ENCODE results near the gene IFIT1B.
"Not testable (repeated sequence)": the region's sequence is repeated elsewhere in the genome, so short reads cannot be mapped to it uniquely, and the experiment has no call there.

Gene IFIT1B

DNA sequence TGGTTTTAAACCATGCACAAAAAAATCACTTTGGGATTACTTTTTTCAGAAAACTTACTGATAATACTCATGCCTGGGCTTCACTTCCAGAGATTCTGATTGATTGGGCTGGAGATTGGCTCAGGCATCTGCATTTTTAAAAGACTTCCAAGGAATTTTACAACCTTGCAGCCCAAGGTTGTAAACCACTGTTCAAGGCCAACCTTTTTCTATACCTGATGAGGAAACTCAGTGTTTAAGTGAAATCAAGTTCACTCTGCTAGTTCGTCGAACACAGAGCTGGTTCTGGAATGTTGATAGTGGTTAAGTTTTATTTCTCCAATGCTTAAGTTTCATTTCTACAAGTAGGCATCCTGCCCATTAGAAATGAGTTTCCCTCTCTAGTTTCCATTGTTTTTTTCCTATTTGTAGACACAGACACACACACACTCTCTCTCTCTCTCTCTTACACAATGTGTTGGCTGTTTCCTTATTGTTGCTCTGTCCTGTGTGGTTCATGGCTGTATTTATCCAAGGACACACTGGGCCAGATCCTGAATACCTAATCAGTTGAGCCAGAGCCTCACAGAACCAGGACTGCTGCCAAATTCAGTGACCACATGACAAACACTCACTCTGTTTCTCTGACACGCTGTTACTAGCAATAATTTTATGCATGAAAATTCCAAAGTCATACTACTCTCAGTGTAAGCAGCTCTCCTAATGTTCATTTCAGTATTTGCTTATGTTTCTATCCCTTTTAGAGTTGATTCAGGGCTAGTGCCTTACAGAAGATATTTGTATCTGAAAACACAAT, 3.7 kb upstream of the IFIT1B start:
- no peak for DNase-seq (ENCODE audit: low read depth in 1 of 2, low spot score in 1 of 2)

DNA sequence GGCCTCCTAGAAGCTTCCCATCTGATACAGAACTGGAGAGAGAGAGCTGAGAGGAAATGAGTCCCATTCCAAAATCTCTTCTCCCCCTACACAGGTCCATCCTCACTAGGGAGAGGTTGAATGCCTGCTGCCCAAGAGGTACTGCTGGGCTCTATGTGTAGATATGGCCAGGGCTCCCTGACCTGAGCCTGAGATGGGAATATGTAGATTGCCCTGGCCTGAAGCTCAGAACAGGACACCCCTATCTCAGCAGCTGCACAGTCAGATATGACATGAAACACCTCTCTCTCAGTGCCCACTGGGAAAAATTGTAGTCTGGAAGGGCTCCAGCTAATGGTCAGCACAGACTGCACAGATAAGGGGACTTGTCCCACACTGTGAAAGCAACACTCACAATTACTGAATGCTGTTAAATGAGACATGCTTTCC, 3.1 kb upstream of the IFIT1B start:
- no peak for DNase-seq (ENCODE audit: low read depth in 1 of 2, low spot score in 1 of 2)

DNA sequence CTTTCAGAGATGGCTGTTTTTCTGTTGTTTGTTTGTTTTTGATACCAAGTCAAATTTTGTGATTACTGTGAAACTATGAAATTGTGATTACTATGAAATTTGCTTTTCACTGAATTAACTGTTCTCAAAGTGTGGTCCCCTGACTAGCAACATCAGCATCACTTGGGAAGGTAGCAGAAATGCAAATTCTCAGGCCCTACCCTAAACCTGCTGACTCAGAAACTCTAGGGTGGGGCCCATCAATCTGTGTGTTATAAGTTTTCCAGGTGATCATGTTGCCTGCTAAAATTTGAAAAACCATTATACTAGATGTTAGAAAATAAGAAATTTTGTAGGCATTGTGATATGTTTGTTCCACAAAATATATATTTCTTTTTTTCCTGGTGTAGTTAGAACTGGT, 1.2 kb downstream of the IFIT1B start:
- DNase-seq (ENCODE audit: low read depth in 1 of 2, low spot score in 1 of 2), result no peak

DNA sequence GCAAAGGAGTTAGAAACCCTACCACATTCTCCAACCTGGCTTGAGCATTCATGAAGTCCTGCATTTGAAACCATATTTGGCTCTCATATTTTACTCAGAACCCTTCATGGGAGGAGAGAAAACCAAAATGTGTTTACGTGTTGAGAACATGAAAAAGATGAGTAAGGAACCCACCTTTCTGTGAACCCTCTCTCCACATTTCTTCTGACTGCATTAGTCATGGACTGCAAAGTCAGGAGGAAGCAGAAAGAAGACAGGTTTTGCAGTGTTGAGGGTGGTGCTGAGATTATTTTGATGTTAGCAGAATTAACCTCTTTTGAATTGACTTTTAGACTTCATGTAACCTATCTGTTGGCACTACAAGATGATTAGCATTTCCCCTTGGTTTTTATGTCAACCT, 4.9 kb downstream of the IFIT1B start:
- no peak for DNase-seq (ENCODE audit: low read depth in 1 of 2, low spot score in 1 of 2)

DNA sequence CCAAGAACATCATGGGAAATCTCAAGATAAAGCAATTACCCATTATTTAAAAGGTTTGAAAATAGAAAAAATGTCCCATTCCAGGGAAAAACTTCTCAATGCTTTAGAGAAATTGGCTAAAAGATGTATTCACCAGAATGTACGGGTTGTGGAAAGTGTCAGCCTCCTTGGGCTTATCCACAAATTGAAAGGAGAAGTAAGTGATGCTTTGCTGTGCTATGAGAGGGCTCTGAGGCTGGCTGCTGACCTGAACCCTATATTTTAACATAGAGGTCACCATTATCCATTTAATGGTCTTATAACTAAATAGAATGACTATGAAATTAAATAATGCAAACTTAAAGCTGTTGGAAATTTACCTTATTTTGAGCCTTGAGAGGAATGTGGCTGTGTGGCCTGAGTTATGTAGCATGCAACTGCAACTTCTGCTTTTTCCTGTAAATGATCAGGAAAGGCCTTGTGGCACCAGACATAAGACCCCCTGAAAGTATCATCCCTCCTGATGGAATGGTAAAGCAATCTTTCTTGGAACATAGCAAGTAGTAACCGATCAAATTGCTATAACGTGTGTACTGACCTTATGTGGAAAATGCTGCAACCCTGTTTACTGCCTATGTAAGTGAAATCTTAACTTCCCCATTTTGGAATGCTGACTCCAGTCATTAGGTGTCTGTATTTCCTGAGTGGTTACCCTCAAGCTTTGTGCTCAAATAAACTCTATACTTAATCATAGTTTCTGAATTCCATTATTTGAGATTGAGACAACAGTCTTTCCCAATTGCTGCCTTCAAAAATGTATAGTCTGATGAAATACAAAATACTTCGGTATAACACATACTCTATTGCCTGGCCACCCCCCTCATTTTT, 6.9 kb downstream of the IFIT1B start:
- no peak for DNase-seq (ENCODE audit: low read depth in 1 of 2, low spot score in 1 of 2)

DNA sequence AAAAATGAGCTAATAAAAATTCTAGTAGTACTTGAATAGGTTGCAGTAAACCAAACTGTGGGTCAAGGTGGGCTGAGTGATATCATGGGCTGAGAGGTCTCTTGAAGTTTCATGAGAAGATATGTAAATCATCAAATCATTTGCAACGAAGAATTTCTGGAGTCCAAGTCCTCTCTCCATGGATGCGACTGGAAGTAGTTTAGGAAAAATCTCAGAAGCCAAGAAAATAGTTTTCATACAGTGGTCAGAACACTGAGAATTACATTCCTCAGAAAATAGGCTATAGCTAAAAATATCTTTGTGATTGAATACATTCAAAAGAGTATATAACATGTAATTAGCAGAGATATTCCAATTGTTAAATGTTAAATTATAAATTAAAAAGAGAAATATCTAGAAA, 10.9 kb downstream of the IFIT1B start:
- DNase-seq (ENCODE audit: low read depth in 1 of 2, low spot score in 1 of 2), result no peak

DNA sequence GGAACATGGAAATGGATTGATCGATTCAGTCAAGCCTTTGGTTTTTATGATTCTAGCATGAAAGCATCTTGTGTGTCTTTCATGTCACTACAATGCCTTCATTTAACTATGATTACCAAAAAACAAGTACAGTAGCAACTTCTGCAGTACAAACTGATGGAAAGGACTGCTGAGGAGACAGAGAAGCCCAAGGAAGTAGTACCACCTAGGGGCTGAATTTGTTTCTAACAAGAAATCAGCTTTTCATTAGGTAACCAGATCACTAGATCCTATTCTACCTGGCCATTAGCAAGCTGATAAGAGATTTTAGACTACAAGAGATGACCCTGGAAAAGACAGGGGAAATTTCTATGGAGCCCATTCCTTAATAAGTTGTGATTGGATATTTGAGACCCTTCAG, 11.4 kb downstream of the IFIT1B start:
- DNase-seq (ENCODE audit: low read depth in 1 of 2, low spot score in 1 of 2), result no peak

DNA sequence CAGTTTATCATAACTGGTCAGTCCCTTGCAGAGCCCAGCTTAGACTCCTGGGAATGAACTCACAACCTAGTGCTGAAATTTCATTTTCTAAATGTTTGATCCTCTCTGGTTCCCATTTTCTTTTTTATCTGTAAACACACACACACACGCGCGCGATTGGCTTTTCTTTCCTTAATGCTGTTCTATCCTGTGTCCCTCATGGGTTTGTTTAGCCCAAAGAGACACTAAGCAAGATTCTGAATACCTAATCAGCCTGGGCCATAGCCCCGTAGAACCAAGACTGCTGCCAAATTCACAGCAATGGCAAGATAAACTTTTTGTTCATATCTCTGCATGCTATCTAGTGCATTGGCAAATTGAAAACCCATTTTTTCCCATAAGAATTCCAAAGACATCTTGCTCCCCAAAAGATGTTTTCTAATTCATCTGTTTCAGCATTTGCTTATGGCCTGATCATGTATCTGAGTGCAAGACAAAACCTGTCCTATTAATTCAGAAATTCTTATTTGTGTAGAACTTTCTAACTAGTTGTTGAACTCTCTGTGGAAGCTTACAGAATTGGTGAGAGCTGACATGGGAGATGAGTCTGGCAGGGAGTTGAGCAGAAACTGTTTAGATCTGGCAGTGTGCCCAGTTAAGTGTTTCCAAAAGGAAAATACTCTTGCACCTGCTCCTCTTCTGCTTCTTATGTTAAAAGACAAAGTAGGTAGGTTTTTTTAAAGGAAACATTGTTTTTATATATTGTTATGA, 12.8 kb downstream of the IFIT1B start:
- no peak for DNase-seq (ENCODE audit: low read depth in 1 of 2, low spot score in 1 of 2)

DNA sequence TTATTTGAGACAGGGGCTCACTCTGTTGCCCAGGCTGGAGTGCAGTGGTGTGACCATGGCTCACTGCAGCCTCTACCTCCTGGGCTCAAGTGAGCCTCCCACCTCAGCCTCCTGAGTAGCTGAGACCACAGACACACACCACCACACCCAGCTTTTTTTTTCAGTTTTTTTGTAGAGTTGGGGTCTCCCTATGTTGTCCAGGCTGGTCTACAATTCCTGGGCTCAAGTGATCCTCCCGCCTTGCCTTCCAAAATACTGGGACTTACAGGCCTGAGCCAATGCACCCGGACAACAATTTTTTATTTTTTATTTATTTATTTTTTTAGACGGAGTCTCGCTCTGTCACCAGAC, 13.3 kb downstream of the IFIT1B start:
- DNase-seq (ENCODE audit: low read depth in 1 of 2, low spot score in 1 of 2), result not testable (repeated sequence)

DNA sequence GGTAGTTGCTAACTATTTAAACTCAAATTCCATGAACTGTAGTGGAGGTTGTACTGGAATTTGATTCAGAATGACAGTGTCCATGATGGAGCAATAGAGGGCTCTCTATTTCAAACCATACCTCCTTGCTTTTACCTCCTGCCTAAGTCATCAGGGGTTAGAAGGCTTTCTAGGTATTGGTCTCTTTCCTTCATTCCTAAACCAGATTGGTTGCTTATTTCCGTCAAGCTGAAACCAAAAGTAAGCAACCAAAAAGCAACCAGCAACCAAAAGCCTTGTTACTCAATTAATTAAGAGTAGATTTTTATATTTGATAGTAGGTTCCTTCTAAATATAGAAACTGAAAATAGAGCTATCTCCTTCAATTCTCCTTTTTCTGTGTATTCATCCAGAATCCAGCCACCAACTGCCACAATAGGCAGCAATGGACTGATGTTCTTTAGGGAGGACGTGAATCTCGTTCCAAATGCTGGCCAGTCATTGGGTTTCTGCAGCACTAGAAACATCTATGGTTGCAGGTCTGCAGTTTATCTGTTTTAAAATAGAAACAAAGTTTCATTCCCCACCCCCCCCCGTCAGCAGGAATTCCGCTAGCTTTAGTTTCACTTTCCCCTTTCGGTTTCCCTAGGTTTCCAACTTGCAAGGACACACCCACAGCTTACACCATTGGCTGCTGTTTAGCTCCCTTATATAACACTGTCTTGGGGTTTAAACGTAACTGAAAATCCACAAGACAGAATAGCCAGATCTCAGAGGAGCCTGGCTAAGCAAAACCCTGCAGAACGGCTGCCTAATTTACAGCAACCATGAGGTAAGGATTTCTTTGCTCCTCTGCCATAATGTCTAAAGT, 14.3 kb downstream of the IFIT1B start, which contains the start of gene IFIT1:
TSS of gene IFIT1 (plus strand) at position 717 of the 850 bp plus-strand sequence. CDS start at position 807, 90 bp downstream.
- no peak for DNase-seq (ENCODE audit: low read depth in 1 of 2, low spot score in 1 of 2)

DNA sequence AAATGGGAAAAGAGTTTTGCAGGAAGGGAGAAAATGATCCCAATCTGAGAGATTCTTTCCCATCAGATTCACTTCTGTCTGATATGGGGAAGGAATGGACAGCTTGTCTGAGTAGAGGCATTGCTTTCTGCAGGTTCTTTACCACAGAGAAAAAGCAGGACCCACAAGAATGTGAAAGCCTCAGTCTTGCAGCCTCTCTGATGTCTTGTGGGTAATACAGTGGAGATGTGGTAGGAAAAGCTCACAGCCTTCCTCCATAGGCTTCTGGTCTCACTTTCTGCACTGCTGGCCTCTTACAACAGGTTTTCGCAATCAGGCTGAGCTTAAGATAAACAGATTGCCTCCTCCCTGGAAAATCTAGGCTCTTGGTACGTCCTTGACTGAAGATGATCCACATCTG, 15.1 kb downstream of the IFIT1B start:
- no peak for DNase-seq (ENCODE audit: low read depth in 1 of 2, low spot score in 1 of 2)

DNA sequence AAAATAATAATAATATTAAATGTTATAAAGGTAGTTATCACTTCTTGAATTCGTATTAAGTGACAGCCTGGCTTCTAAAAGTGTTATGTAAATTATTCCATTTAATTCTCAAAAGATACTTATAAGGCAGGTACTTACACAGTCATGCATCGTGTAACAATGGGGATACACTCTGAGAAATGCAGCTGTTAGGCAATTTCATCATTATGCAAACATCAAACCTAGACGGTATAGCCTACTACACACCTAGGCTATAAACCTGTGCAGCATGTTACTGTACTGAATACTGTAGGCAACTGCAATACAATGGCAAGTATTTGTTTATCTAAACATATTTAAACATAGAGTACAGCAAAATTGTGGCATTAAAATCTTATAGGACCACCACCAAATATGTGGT, 16.0 kb downstream of the IFIT1B start:
- DNase-seq (ENCODE audit: low read depth in 1 of 2, low spot score in 1 of 2), result no peak

DNA sequence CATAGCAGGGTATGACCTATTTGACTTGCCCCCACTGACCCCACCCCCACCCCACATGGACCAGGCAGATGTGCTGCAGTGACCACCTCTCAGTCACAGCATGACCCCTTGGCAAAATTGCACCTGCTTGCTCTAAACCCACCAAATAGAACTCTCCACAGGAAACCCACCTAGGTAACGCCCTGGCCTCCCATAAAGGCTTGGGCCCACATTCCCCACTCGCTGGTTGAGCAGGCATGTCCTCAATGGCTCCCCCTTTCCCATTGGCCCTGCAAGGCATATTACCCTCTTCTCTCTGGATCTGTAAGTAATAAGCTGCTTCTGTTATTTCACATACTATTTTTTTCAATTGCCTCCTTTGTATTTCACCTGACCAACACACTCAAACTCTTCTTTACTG, 17.3 kb downstream of the IFIT1B start:
- DNase-seq (ENCODE audit: low read depth in 1 of 2, low spot score in 1 of 2), result no peak

DNA sequence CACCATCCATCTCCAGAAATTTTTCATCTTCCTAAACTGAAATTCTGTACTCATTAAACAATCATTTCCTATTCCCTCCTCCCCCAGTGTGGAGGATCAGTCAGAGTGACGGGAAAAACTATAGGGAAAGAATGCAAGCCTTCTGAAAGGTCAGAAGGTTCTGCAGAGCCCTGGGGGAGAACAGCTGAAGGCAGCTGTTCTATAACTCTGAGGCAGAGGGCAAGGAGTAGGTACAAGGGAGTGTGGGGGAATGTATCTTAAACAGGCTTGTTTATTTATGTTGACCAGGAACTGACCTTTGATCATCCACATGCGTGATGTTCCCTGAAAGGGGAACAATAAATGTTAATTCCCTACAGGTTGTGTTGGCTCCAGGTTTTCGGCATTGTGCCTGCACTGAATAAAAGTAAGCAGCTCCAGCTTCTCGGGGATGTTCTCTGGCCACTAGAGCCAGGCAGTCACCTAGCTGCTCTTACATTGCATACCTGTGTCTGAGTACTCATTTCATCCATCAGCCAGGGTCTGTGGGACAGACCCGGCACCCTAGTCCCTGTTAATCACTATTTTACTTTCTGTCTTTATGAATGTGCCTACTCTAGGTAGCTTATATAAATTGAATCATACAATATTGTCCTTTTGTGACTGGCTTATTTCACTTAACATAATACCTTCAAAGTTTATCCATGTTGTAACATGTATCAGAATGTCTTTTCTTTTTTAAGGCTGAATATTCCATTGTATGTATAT, 20.3 kb downstream of the IFIT1B start:
- no peak for DNase-seq (ENCODE audit: low read depth in 1 of 2, low spot score in 1 of 2)

DNA sequence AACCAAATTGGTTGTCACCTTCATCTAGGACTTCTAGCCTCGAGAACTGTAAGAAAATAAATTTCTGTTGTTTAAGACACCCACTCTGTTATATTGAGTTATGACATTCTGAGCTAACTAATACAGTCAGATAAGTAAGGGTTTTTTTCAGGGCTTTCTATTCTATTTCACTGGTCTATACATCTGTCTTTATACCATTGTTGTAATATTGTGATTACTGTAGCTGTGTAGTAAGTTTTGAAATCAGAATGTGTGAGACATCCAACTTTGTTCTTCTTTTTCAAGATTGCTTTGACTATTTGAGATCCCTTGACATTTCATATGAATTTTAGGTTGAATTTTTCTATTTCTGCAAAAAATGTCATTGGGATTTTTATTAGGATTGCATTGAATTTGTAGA, 22.1 kb downstream of the IFIT1B start:
- no peak for DNase-seq (ENCODE audit: low read depth in 1 of 2, low spot score in 1 of 2)

DNA sequence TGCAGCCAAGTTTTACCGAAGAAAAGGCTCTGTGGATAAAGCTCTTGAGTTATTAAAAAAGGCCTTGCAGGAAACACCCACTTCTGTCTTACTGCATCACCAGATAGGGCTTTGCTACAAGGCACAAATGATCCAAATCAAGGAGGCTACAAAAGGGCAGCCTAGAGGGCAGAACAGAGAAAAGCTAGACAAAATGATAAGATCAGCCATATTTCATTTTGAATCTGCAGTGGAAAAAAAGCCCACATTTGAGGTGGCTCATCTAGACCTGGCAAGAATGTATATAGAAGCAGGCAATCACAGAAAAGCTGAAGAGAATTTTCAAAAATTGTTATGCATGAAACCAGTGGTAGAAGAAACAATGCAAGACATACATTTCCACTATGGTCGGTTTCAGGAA, 25.2 kb downstream of the IFIT1B start:
- DNase-seq (ENCODE audit: low read depth in 1 of 2, low spot score in 1 of 2), result no peak

DNA sequence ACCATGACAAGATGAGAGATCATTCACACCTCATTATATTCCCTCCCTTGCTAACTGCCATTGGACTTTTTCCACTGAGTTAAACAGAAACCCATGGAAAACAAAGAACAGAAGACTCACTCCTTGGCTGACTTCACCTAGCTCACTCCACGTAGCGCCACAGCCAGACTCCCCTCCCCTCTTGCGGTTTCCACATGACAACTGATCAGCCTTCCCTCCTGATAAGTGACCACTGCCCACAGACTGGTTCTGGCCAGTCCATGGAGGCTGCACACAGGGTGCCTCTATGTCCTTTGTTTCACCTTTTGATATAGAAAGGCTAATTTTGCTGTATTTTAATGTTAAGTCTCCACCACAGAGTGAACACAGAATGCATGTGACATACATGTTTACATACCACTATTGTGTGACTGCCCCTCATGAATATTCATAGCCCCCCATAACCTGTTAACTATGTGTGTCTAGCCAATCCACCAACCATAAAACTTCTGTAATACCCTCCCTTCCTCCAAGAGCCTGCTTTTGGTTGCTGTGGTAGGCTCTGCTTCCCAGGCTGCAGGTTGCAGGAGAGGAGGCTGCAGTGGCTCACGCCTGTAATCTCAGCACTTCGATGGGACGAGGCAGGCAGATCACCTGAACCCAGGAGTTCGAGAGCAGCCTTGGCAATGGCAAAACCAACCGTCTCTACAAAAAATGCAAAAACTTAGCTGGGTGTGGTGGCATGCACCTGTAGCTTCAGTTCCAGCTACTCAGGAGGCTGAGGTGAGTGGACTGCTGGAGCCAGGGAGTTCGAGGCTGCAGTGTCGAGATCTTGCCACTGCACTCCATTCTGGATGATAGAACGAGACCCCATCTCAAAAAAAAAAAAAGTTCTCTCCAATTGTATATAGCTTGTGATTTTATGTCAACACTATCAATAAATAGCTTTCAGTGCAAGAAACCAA, 26.5 kb downstream of the IFIT1B start:
- DNase-seq (ENCODE audit: low read depth in 1 of 2, low spot score in 1 of 2), result no peak

DNA sequence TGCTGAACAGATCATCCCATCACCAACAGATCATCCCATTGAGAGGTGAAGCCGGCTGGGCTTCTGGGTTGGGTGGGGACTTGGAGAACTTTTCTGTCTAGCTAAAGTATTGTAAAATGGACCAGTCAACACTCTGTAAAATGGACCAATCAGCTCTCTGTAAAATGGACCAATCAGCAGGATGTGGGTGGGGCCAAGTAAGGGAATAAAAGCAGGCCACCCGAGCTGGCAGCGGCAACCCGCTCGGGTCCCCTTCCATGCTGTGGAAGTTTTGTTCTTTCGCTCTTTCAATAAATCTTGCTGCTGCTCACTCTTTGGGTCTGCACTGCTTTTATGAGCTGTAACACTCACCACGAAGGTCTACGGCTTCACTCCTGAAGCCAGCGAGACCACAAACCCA, 28.3 kb downstream of the IFIT1B start:
- DNase-seq (ENCODE audit: low read depth in 1 of 2, low spot score in 1 of 2), result not testable (repeated sequence)

DNA sequence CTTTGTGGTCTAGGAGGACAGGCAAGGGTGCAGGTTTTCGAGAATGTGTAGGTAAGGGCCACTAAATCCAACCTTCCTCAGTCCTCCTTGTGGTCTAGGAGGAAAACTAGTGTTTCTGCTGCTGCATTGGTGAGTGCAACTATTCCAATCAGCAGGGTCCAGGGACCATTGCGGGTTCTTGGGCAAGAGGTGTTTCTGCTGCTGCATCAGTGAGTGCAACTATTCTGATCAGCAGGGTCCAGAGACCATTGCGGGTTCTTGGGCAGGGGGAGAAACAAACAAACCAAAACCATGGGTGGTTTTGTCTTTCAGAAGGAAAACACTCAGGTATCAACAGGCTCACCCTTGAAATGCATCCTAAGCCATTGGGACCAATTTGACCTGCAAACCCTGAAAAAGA, 29.9 kb downstream of the IFIT1B start:
- not testable (repeated sequence) for DNase-seq (ENCODE audit: low read depth in 1 of 2, low spot score in 1 of 2)

All from stimulated activated CD4-positive, alpha-beta T cell treated with anti-CD3 and anti-CD28 coated beads, Interleukin-15, amount 100 ng/mL, for 1 hour (primary cell).